Ishikawa (cell line): ENCODE measurements around the gene ANO8.

ENCODE experiments used
- CEBPB ChIP-seq: IDR thresholded peaks from 2 replicates; pipeline ENCODE4 v1.6.1; 2012
- CREB1 ChIP-seq: IDR thresholded peaks from 2 replicates; pipeline ENCODE4 v1.6.1; 2012; ENCODE audit warnings: low read depth
- EGR1 ChIP-seq: IDR thresholded peaks from 2 replicates; pipeline ENCODE4 v1.6.1; 2012
- EP300 ChIP-seq: IDR thresholded peaks from 2 replicates; pipeline ENCODE4 v1.6.1; 2012; ENCODE audit warnings: borderline replicate concordance
- FOXM1 ChIP-seq: IDR thresholded peaks from 2 replicates; pipeline ENCODE4 v1.6.1; 2012; ENCODE audit warnings: low read depth, borderline replicate concordance
- RAD21 ChIP-seq: IDR thresholded peaks from 2 replicates; pipeline ENCODE4 v1.6.1; 2012; ENCODE audit warnings: low read depth
- REST ChIP-seq: IDR thresholded peaks from 2 replicates; pipeline ENCODE4 v1.6.1; 2012; ENCODE audit warnings: low read depth, mild to moderate bottlenecking
- TAF1 ChIP-seq: IDR thresholded peaks from 2 replicates; pipeline ENCODE4 v1.6.1; 2012; ENCODE audit warnings: low read depth, mild to moderate bottlenecking
- YY1 ChIP-seq: IDR thresholded peaks from 2 replicates; pipeline ENCODE4 v1.6.1; 2012; ENCODE audit warnings: low read depth

GRCh38 chr19:17311455-17312188 is 23.0 kb downstream of the ANO8 start:
- TF ChIP-seq REST (no peak), TAF1 (no peak), CEBPB (no peak), CREB1 (no peak), EP300 (no peak), RAD21 (no peak), FOXM1 (no peak), EGR1 (no peak), YY1 (no peak)
